ENCODE data around the gene RBMS3.

RBMS3 gene

GRCh38 chr3:29642393-29643033, 361.6 kb downstream of the RBMS3 start:
- H3K9me3 Mint-ChIP-seq, result no peaks in the 10 kb centered on the region
- TF ChIP-seq CTCF (IDR thresholded peaks at IDR 0.05; ENCODE audit: unreplicated experiment in 3 of 3), result no peak
- H3K4me3 Mint-ChIP-seq, result no peak overlapping the region
- no peaks in the 10 kb centered on the region for H3K36me3 Mint-ChIP-seq (ENCODE audit: low read depth)
- H3K4me1 Mint-ChIP-seq, result peaks cover 14% of the 10 kb centered on the region
- no peaks in the 10 kb centered on the region for H3K27me3 Mint-ChIP-seq (ENCODE audit: low read depth)
- H3K27ac Mint-ChIP-seq, result peak overlapping the region in 1 of 3 experiments; percentile 26

- no peaks in the 10 kb centered on the region for H3K9me3 Mint-ChIP-seq
- TF ChIP-seq CTCF (IDR thresholded peaks at IDR 0.05; ENCODE audit: unreplicated experiment in 3 of 3), result no peak
- peaks cover 10% of the 10 kb centered on the region for H3K4me1 Mint-ChIP-seq
- H3K27me3 Mint-ChIP-seq (ENCODE audit: low read depth), result no peaks in the 10 kb centered on the region
- H3K4me3 Mint-ChIP-seq, result no peak overlapping the region
- peak overlapping the region in 1 of 3 experiments; percentile 20 for H3K27ac Mint-ChIP-seq
- no peaks in the 10 kb centered on the region for H3K36me3 Mint-ChIP-seq (ENCODE audit: low read depth)
These were observed 362.2 kb downstream of the RBMS3 start for GRCh38 chr3:29643034-29643425.

GRCh38 chr3:29644261-29644660, 363.4 kb downstream of the RBMS3 start:
- Mint-ChIP-seq H3K27ac (no peak overlapping the region), H3K4me3 (no peak overlapping the region), H3K4me1 (peaks cover 9% of the 10 kb centered on the region), H3K27me3 (ENCODE audit: low read depth) (no peaks in the 10 kb centered on the region), H3K36me3 (ENCODE audit: low read depth) (no peaks in the 10 kb centered on the region), H3K9me3 (no peaks in the 10 kb centered on the region)
- TF ChIP-seq CTCF (IDR thresholded peaks at IDR 0.05; ENCODE audit: unreplicated experiment in 3 of 3), result no peak

GRCh38 chr3:29644956-29645636, 364.2 kb downstream of the RBMS3 start:
- Mint-ChIP-seq H3K27ac (no peak overlapping the region), H3K4me3 (no peak overlapping the region), H3K4me1 (peaks cover under 1% of the 10 kb centered on the region), H3K9me3 (no peaks in the 10 kb centered on the region), H3K27me3 (ENCODE audit: low read depth) (no peaks in the 10 kb centered on the region), H3K36me3 (ENCODE audit: low read depth) (no peaks in the 10 kb centered on the region)
- no peak for TF ChIP-seq CTCF (IDR thresholded peaks at IDR 0.05; ENCODE audit: unreplicated experiment in 3 of 3)

GRCh38 chr3:29646043-29646442, 365.2 kb downstream of the RBMS3 start:
- H3K27ac Mint-ChIP-seq, result no peak overlapping the region

More at GRCh38 chr3:29646043-29646442, 365.2 kb downstream of the RBMS3 start:
- no peaks in the 10 kb centered on the region for H3K4me1 Mint-ChIP-seq
- no peak overlapping the region for H3K4me3 Mint-ChIP-seq
- TF ChIP-seq CTCF (IDR thresholded peaks at IDR 0.05; ENCODE audit: unreplicated experiment in 3 of 3), result no peak
- no peaks in the 10 kb centered on the region for H3K27me3 Mint-ChIP-seq (ENCODE audit: low read depth)
- no peaks in the 10 kb centered on the region for H3K36me3 Mint-ChIP-seq (ENCODE audit: low read depth)
- H3K9me3 Mint-ChIP-seq, result no peaks in the 10 kb centered on the region
